Endothelial cell of umbilical vein (primary cell): ENCODE data around the gene PRRC2B.

Experiments used
- CTCF ChIP-seq, 2 donors: IDR thresholded peaks; 1 replicate in 1 of 2; 2 replicates in 1 of 2; pipeline ENCODE4 v1.5.1; 2011; ENCODE audit warnings: low read length in 2 of 2, mild to moderate bottlenecking in 2 of 2, moderate library complexity in 2 of 2, control low read depth in 1 of 2, inconsistent platforms in 1 of 2, low read depth in 1 of 2; ENCODE audit not compliant: insufficient read depth in 1 of 2; ENCODE audit errors: extremely low read depth in 1 of 2
- EZH2 ChIP-seq: IDR thresholded peaks from 2 replicates; pipeline ENCODE4 v1.6.1; 2012; ENCODE audit warnings: borderline replicate concordance, low read depth, mild to moderate bottlenecking, moderate library complexity, low read length, inconsistent platforms; ENCODE audit not compliant: severe bottlenecking
- FOS ChIP-seq: IDR thresholded peaks from 2 replicates; pipeline ENCODE4 v1.6.1; 2011; ENCODE audit warnings: mild to moderate bottlenecking, low read length, moderate library complexity, borderline replicate concordance; ENCODE audit not compliant: insufficient read depth
- GATA2 ChIP-seq: IDR thresholded peaks from 2 replicates; pipeline ENCODE4 v1.7.0; 2011; ENCODE audit warnings: low read depth, mild to moderate bottlenecking, moderate library complexity, mixed read lengths, low read length; ENCODE audit not compliant: insufficient read length, insufficient read depth
- JUN ChIP-seq: IDR thresholded peaks from 2 replicates; pipeline ENCODE4 v1.6.1; 2011; ENCODE audit warnings: borderline replicate concordance, low read depth; ENCODE audit not compliant: insufficient read length, insufficient read depth
- MAX ChIP-seq: IDR thresholded peaks from 2 replicates; pipeline ENCODE4 v1.6.1; 2011; ENCODE audit not compliant: insufficient read depth, insufficient read length
- POLR2A ChIP-seq: IDR thresholded peaks from 2 replicates; pipeline ENCODE4 v1.6.1; 2012; ENCODE audit warnings: low read depth, mild to moderate bottlenecking, control low read depth, low read length
- POLR2AphosphoS5 ChIP-seq: IDR thresholded peaks from 2 replicates; pipeline ENCODE4 v1.6.1; 2012; ENCODE audit warnings: low read depth, mild to moderate bottlenecking, control low read depth, low read length, moderate library complexity; ENCODE audit not compliant: insufficient read depth

GRCh38 chr9:131365546-131365945 lies 28.3 kb upstream of the PRRC2B start:
- TF ChIP-seq POLR2A (no peak), CTCF (IDR thresholded peaks at IDR 0.05; ENCODE audit: extremely low read depth in 1 of 2, insufficient read depth in 1 of 2, low read depth in 1 of 2, low read length in 2 of 2) (no peak), MAX (no peak), EZH2 (no peak), JUN (no peak), POLR2AphosphoS5 (no peak), GATA2 (no peak), FOS (no peak)
